HUES6 (cell line): ENCODE data around the gene MANSC1.
A peak's percentile ranks its signal among the peaks of the same experiment; 100 is the strongest.
"Not testable (repeated sequence)": the region's sequence is repeated elsewhere in the genome, so short reads cannot be mapped to it uniquely, and the experiment has no call there.

ENCODE experiments used
- H3K27ac ChIP-seq: 2 replicates; pipeline ENCODE4 v1.7.0; 2013; ENCODE audit warnings: low read depth, mild to moderate bottlenecking, low read length, inconsistent platforms
- H3K27me3 ChIP-seq: 2 replicates; pipeline ENCODE4 v1.6.1; 2013; ENCODE audit warnings: low read length; ENCODE audit not compliant: control insufficient read depth, insufficient read depth
- H3K36me3 ChIP-seq: 2 replicates; pipeline ENCODE4 v1.6.1; 2013; ENCODE audit warnings: low read length; ENCODE audit not compliant: control insufficient read depth, insufficient read depth
- H3K4me1 ChIP-seq: 2 replicates; pipeline ENCODE4 v1.6.1; 2013; ENCODE audit warnings: low read length; ENCODE audit not compliant: control insufficient read depth, insufficient read depth
- H3K4me3 ChIP-seq: 2 replicates; pipeline ENCODE4 v1.5.1; 2013; ENCODE audit warnings: low read depth, low read length
- H3K9ac ChIP-seq: one replicate; pipeline ENCODE4 v1.6.1; 2013; ENCODE audit warnings: mild to moderate bottlenecking, low read length
- H3K9me3 ChIP-seq: 2 replicates; pipeline ENCODE4 v1.6.1; 2013; ENCODE audit warnings: low read depth, low read length; ENCODE audit not compliant: control insufficient read depth, insufficient read depth

Gene MANSC1

DNA sequence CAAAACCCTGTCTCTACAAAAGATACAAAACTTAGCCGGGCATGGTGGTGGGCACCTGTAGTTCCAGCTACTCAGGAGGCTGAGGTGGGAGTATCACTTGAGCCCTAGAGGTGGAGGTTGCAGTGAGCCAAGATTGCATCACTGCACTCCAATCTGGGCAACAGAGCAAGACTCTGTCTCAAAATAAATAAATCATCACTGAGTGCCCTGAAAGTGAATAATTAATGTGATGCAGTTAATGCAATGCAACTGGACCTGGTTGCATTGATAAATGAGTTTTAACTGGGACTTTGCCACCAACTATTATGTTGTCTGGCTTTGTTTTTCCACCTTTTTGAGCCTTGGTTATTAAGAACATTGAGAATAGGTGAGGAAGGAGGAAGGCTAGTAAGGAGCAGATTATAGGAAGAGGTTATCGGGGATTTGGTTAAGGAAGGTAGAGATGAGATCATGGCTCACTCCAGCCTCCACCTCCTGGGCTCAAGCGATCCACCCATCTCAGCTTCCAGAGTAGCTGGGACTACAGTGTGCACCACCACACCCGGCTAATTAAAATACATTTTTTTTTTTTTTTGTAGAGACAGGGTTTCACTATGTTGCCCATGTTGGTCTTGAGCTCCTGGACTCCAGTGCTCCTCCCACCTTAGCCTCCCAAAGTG is 14.9 kb upstream of the MANSC1 start:
- Histone ChIP-seq H3K27ac (no peak overlapping the region), H3K27me3 (no peaks in the 10 kb centered on the region), H3K36me3 (peaks cover 2% of the 10 kb centered on the region), H3K4me3 (no peak overlapping the region), H3K9me3 (no peaks in the 10 kb centered on the region), H3K4me1 (no peaks in the 10 kb centered on the region), H3K9ac (no peak overlapping the region)

GRCh38 chr12:12358528-12358927 is 8.5 kb upstream of the MANSC1 start:
- peaks cover 2% of the 10 kb centered on the region; the same call in 1 of the 2 replicates for H3K36me3 ChIP-seq
- no peak overlapping the region for H3K27ac ChIP-seq
- peak overlapping the region; percentile 96; the same call in 1 of the 2 replicates for H3K4me3 ChIP-seq
- peaks cover 14% of the 10 kb centered on the region for H3K4me1 ChIP-seq
- H3K27me3 ChIP-seq = no peaks in the 10 kb centered on the region
- H3K9me3 ChIP-seq = no peaks in the 10 kb centered on the region
- no peak overlapping the region for H3K9ac ChIP-seq

- peaks cover 14% of the 10 kb centered on the region for H3K4me1 ChIP-seq
- H3K9me3 ChIP-seq = no peaks in the 10 kb centered on the region
- peak overlapping the region; percentile 54; the same call in 1 of the 2 replicates for H3K27ac ChIP-seq
- H3K27me3 ChIP-seq = no peaks in the 10 kb centered on the region
- peak overlapping the region; percentile 96 for H3K4me3 ChIP-seq
- H3K9ac ChIP-seq = peak overlapping the region; percentile 80
- peaks cover under 1% of the 10 kb centered on the region; the same call in 1 of the 2 replicates for H3K36me3 ChIP-seq
Observed at GRCh38 chr12:12357719-12358461, 7.8 kb upstream of the MANSC1 start.

DNA sequence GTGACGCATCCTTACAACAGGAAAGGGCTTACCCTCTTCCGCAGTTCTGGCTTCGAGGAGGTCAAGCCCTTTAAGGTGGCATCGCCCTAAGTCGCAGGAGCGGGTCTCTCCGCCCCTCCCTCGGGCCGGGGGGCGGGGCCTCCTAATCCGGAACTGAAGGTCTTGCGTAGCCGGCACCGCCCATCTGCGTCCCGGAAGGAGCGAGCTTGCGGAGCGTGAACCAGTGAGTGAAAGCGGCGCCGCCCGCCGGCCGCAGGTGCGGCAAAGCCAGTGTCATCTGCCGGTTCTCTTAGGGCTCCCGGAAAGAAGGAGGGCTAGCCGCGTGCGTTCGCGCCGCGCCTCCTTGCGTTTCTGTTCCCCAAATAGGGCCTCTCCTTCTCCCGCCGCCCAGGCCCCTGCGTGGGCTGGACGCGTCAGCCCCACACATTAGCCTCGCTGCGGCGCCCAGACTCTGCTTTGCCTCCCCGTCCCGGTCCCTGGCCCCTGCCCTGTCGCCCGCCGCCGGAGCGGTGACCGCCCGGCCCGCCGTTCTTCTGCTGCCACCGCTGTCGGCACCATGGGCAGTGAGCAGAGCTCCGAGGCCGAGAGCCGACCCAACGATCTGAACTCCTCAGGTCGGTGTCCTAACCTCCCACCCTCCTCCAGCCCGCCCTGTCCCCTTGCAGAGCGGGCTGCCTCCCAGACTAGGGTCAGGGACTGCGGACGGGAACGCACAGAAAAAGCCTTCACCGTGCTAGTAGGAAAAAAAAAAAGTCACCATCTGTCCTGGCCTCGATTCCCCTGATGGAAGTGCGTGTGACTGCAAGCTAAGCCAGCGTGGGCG is 7.1 kb upstream of the MANSC1 start, which contains the start of gene BORCS5:
Gene BORCS5 (plus strand): TSS at position 183 of the 823 bp plus-strand sequence. CDS start 374 bp downstream, at position 557.
- no peaks in the 10 kb centered on the region for H3K9me3 ChIP-seq
- peak within 1 kb of the TSS; percentile 96 for H3K4me3 ChIP-seq
- H3K36me3 ChIP-seq = no peaks in the 10 kb centered on the region; the same call in 1 of the 2 replicates
- no peaks in the 10 kb centered on the region for H3K27me3 ChIP-seq
- H3K27ac ChIP-seq = peak within 1 kb of the TSS; percentile 54; the same call in 1 of the 2 replicates
- peaks cover 14% of the 10 kb centered on the region for H3K4me1 ChIP-seq
- peak within 1 kb of the TSS; percentile 80 for H3K9ac ChIP-seq

- Histone ChIP-seq H3K27ac (no peak overlapping the region; the same call in 1 of the 2 replicates), H3K9ac (peak overlapping the region; percentile 15), H3K9me3 (no peaks in the 10 kb centered on the region), H3K4me3 (peak overlapping the region; percentile 96), H3K4me1 (peaks cover 14% of the 10 kb centered on the region), H3K27me3 (no peaks in the 10 kb centered on the region), H3K36me3 (no peaks in the 10 kb centered on the region; the same call in 1 of the 2 replicates)
Observed at GRCh38 chr12:12356467-12356895, 6.4 kb upstream of the MANSC1 start.

GRCh38 chr12:12353807-12354206 is 3.8 kb upstream of the MANSC1 start:
- Histone ChIP-seq H3K27ac (no peak overlapping the region), H3K27me3 (peaks cover 20% of the 10 kb centered on the region; the same call in 1 of the 2 replicates), H3K4me1 (peaks cover 30% of the 10 kb centered on the region), H3K9ac (no peak overlapping the region), H3K9me3 (no peaks in the 10 kb centered on the region), H3K36me3 (no peaks in the 10 kb centered on the region), H3K4me3 (no peak overlapping the region)

DNA sequence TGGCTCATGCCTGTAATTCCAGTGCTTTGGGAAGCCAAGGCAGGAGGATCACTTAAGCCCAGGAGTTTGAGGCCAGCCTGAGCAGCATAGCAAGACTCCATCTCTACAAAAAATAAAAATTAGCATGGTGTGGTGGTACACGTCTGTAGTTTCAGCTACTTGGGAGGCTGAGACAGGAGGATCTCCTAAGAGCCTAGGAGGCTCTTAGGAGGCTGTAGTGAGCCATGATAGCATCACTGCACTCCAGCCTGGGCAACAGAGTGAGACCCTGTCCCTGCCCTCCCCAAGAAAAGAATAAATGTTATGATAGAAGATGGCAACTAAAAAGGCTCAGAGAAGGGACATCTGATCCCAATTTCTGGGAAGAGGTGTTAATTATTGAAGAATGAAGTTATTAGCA is 3.2 kb upstream of the MANSC1 start:
- Histone ChIP-seq H3K9me3 (no peaks in the 10 kb centered on the region), H3K4me1 (peaks cover 30% of the 10 kb centered on the region), H3K36me3 (no peaks in the 10 kb centered on the region), H3K27ac (no peak overlapping the region), H3K27me3 (peaks cover 20% of the 10 kb centered on the region; the same call in 1 of the 2 replicates), H3K9ac (no peak overlapping the region), H3K4me3 (no peak overlapping the region)

- H3K27me3 ChIP-seq = peaks cover 20% of the 10 kb centered on the region; the same call in 1 of the 2 replicates
- H3K36me3 ChIP-seq, H3K9me3 ChIP-seq, H3K27ac ChIP-seq, H3K9ac ChIP-seq, H3K4me3 ChIP-seq: not testable (repeated sequence)
- peaks cover 23% of the 10 kb centered on the region; the same call in 1 of the 2 replicates for H3K4me1 ChIP-seq
Observed at GRCh38 chr12:12351468-12352185, 1.6 kb upstream of the MANSC1 start.

DNA sequence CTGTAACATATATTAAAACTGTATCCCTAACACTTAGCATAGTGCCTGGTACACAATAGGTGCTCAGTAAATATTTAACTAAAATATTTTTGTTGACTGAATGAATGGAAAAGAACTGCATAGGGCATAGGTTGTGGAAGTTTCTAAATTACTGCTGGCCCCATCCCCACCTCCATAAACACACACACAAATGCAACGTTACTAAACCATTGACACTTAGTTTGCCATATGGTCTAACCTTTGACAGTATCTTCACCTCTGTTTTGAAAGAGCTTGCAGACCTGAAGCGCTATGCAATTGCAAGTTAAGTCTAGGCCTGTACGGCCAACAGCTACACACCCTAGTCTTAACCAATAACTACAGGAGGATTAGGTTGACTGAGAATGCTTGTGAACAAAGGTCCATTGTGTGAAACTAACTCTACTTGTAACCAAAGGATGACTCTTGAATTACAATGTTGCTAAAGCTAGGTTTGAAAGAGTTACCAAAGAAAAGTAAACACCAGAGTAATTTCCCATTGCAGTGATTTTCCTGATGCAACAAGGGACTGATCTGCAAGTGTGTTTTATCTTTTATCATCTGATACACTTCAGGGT is 924 bp upstream of the MANSC1 start:
- Histone ChIP-seq H3K27ac (no peak overlapping the region), H3K27me3 (peaks cover 20% of the 10 kb centered on the region; the same call in 1 of the 2 replicates), H3K36me3 (no peaks in the 10 kb centered on the region), H3K9me3 (no peaks in the 10 kb centered on the region), H3K4me1 (peaks cover 20% of the 10 kb centered on the region; the same call in 1 of the 2 replicates), H3K9ac (no peak overlapping the region), H3K4me3 (peak overlapping the region; percentile 80)
